ENCODE data around the gene CDHR5.

CDHR5 gene

DNA sequence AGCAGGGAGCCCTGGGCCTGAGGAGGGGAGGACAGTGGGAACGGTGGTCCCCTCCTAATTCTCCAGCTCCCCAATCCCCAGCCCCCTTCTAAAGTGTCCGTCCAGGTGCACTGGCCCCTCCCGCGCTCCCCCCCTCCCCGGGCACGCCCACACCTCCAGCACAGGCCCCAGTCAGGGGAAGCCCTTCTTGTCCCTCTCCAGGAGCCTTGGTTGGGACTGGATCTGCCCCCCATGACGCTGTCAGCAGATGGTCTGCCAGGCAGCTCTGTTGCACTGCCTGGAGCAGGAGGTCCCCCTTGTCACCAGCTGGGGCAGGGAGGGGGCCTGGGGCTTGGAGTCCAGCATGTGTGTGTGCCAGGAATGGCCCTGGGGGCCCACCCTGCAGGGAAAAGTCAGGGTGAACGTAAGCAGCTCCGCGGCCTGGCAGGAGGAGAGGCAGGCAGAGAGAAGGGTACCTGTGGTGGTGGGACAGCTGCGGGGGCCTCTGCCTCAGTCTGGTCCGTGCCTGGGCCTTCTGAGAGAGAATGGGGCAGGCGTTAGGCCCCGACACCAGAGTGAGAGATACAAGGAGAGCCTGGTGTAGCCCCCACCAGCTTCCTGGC, 10.6 kb downstream of the CDHR5 start:
- Histone ChIP-seq H3K4me1 (no peaks in the 10 kb centered on the region), H2AFZ (no peak overlapping the region), H3K27ac (peak overlapping the region; percentile 85), H3K36me3 (ENCODE audit: control insufficient read depth, insufficient read depth, low read length) (no peaks in the 10 kb centered on the region), H3K4me2 (ENCODE audit: low read length) (peak overlapping the region; percentile 93), H3K9me3 (ENCODE audit: control insufficient read depth, low read length) (no peaks in the 10 kb centered on the region), H3K4me3 (ENCODE audit: low read depth, low read length) (peak overlapping the region; percentile 78), H3K79me2 (no peaks in the 10 kb centered on the region), H3K27me3 (ENCODE audit: control insufficient read depth, insufficient read depth, low read length) (no peaks in the 10 kb centered on the region), H3K9ac (no peak overlapping the region)
- TF ChIP-seq, protein P1, sequence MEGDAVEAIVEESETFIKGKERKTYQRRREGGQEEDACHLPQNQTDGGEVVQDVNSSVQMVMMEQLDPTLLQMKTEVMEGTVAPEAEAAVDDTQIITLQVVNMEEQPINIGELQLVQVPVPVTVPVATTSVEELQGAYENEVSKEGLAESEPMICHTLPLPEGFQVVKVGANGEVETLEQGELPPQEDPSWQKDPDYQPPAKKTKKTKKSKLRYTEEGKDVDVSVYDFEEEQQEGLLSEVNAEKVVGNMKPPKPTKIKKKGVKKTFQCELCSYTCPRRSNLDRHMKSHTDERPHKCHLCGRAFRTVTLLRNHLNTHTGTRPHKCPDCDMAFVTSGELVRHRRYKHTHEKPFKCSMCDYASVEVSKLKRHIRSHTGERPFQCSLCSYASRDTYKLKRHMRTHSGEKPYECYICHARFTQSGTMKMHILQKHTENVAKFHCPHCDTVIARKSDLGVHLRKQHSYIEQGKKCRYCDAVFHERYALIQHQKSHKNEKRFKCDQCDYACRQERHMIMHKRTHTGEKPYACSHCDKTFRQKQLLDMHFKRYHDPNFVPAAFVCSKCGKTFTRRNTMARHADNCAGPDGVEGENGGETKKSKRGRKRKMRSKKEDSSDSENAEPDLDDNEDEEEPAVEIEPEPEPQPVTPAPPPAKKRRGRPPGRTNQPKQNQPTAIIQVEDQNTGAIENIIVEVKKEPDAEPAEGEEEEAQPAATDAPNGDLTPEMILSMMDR (IDR thresholded peaks at IDR 0.05): no peak

GRCh38 chr11:613369-613968, 11.3 kb downstream of the CDHR5 start:
- H3K79me2 ChIP-seq: no peaks in the 10 kb centered on the region
- no peak overlapping the region for H3K4me2 ChIP-seq (ENCODE audit: low read length)
- H3K27ac ChIP-seq: no peak overlapping the region
- no peak overlapping the region for H3K9ac ChIP-seq
- H3K27me3 ChIP-seq (ENCODE audit: control insufficient read depth, insufficient read depth, low read length): no peaks in the 10 kb centered on the region
- no peaks in the 10 kb centered on the region for H3K9me3 ChIP-seq (ENCODE audit: control insufficient read depth, low read length)
- H2AFZ ChIP-seq: no peak overlapping the region
- H3K36me3 ChIP-seq (ENCODE audit: control insufficient read depth, insufficient read depth, low read length): no peaks in the 10 kb centered on the region
- H3K4me1 ChIP-seq: no peaks in the 10 kb centered on the region
- TF ChIP-seq, protein P1 (IDR thresholded peaks at IDR 0.05): no peak
- H3K4me3 ChIP-seq (ENCODE audit: low read depth, low read length): no peak overlapping the region

GRCh38 chr11:612961-613300, 11.8 kb downstream of the CDHR5 start:
- Histone ChIP-seq H3K4me2 (ENCODE audit: low read length) (no peak overlapping the region), H3K4me1 (no peaks in the 10 kb centered on the region), H3K27ac (no peak overlapping the region), H3K79me2 (no peaks in the 10 kb centered on the region), H3K27me3 (ENCODE audit: control insufficient read depth, insufficient read depth, low read length) (no peaks in the 10 kb centered on the region), H3K36me3 (ENCODE audit: control insufficient read depth, insufficient read depth, low read length) (no peaks in the 10 kb centered on the region), H3K9ac (no peak overlapping the region), H3K4me3 (ENCODE audit: low read depth, low read length) (no peak overlapping the region), H2AFZ (no peak overlapping the region), H3K9me3 (ENCODE audit: control insufficient read depth, low read length) (no peaks in the 10 kb centered on the region)
- TF ChIP-seq, protein P1 (IDR thresholded peaks at IDR 0.05): no peak

- no peak overlapping the region for H3K27ac ChIP-seq
- H3K4me3 ChIP-seq (ENCODE audit: low read depth, low read length): no peak overlapping the region
- no peaks in the 10 kb centered on the region for H3K79me2 ChIP-seq
- H3K27me3 ChIP-seq (ENCODE audit: control insufficient read depth, insufficient read depth, low read length): no peaks in the 10 kb centered on the region
- TF ChIP-seq, protein P1 (IDR thresholded peaks at IDR 0.05): no peak
- no peaks in the 10 kb centered on the region for H3K36me3 ChIP-seq (ENCODE audit: control insufficient read depth, insufficient read depth, low read length)
- no peaks in the 10 kb centered on the region for H3K9me3 ChIP-seq (ENCODE audit: control insufficient read depth, low read length)
- no peak overlapping the region for H3K9ac ChIP-seq
- H3K4me2 ChIP-seq (ENCODE audit: low read length): no peak overlapping the region
- no peaks in the 10 kb centered on the region for H3K4me1 ChIP-seq
- H2AFZ ChIP-seq: no peak overlapping the region
Measured at GRCh38 chr11:612201-612960, 12.4 kb downstream of the CDHR5 start.
